GM19372 (cell line): ENCODE measurements around the gene NBPF20.
"Not testable (repeated sequence)": the region's sequence is repeated elsewhere in the genome, so short reads cannot be mapped to it uniquely, and the experiment has no call there.

Experiments used
- ATAC-seq: cut with Tn5 transposase; IDR thresholded peaks from one replicate; pipeline ENCODE4 v1.9.1; 2021; ENCODE audit warnings: mild to moderate bottlenecking, low read depth, moderate library complexity; ENCODE audit not compliant: unreplicated experiment

NBPF20 gene

GRCh38 chr1:145425436-145426029 lies at the start of gene NBPF20:
Gene NBPF20 (minus strand): TSS chr1:145425603. CDS start chr1:145405272, 20,331 bp downstream.
- ATAC-seq: peak; percentile 94

GRCh38 chr1:145474837-145475368 lies 49.5 kb upstream of the NBPF20 start:
- ATAC-seq: not testable (repeated sequence)

- not testable (repeated sequence) for ATAC-seq
Measured at GRCh38 chr1:145472731-145473130, 47.3 kb upstream of the NBPF20 start.

- not testable (repeated sequence) for ATAC-seq
Measured at GRCh38 chr1:145471365-145471764, 46.0 kb upstream of the NBPF20 start.

- ATAC-seq: peak; percentile 81
Measured at GRCh38 chr1:145465405-145466144, 40.2 kb upstream of the NBPF20 start.

- not testable (repeated sequence) for ATAC-seq
Measured at GRCh38 chr1:145464708-145465336, 39.4 kb upstream of the NBPF20 start.

GRCh38 chr1:145464017-145464416 lies 38.6 kb upstream of the NBPF20 start:
- not testable (repeated sequence) for ATAC-seq

GRCh38 chr1:145460684-145461083 lies 35.3 kb upstream of the NBPF20 start:
- ATAC-seq: not testable (repeated sequence)

- ATAC-seq: not testable (repeated sequence)
Measured at GRCh38 chr1:145460048-145460447, 34.6 kb upstream of the NBPF20 start.

GRCh38 chr1:145459591-145459990 lies 34.2 kb upstream of the NBPF20 start:
- not testable (repeated sequence) for ATAC-seq

GRCh38 chr1:145459063-145459462 lies 33.7 kb upstream of the NBPF20 start:
- ATAC-seq: not testable (repeated sequence)

- not testable (repeated sequence) for ATAC-seq
Measured at GRCh38 chr1:145454824-145455177, 29.4 kb upstream of the NBPF20 start.

GRCh38 chr1:145453873-145454823 lies 28.7 kb upstream of the NBPF20 start:
- not testable (repeated sequence) for ATAC-seq

GRCh38 chr1:145452506-145452905 lies 27.1 kb upstream of the NBPF20 start:
- not testable (repeated sequence) for ATAC-seq

- not testable (repeated sequence) for ATAC-seq
Measured at GRCh38 chr1:145451914-145452313, 26.5 kb upstream of the NBPF20 start.

GRCh38 chr1:145445219-145445618 lies 19.8 kb upstream of the NBPF20 start:
- not testable (repeated sequence) for ATAC-seq

GRCh38 chr1:145442340-145442739 lies 16.9 kb upstream of the NBPF20 start:
- ATAC-seq: not testable (repeated sequence)

- not testable (repeated sequence) for ATAC-seq
Measured at GRCh38 chr1:145431363-145432256, 6.2 kb upstream of the NBPF20 start.

- ATAC-seq: not testable (repeated sequence)
Measured at GRCh38 chr1:145430830-145431229, 5.4 kb upstream of the NBPF20 start.
